Measurements from ENCODE around the gene EPHB2. TPM values are rescaled to one million over a fixed set of nuclear protein-coding genes. Genes with fewer than 3 reads are reported as not detected.

Gene EPHB2
- total RNA-seq, 1 experiment from 2014 or later: 3.3 TPM

GRCh38 chr1:22798083-22798482 is 87.4 kb downstream of the EPHB2 start:
- DNase-seq (ENCODE audit: low spot score): peak; percentile 16

DNA sequence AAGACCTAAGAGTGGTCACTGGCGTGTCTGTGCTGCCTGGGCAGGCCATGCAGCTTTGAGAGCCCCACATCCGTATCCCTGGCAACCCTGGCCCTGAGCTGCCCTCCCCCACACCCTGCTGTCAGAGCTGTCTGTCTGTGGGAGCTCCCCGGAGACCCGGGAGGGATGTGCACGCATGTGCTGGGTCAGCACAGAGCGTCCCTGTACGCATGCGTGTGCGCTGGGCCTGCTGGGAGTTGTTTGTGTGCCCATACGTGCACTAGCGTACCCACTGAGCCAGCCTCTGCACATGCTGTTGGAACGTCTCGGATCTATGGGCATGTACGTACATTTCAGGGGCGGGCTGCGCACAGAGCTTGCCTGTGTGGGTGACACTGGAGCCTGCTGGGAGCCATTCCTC is 89.3 kb downstream of the EPHB2 start:
- DNase-seq (ENCODE audit: low spot score): no peak

DNA sequence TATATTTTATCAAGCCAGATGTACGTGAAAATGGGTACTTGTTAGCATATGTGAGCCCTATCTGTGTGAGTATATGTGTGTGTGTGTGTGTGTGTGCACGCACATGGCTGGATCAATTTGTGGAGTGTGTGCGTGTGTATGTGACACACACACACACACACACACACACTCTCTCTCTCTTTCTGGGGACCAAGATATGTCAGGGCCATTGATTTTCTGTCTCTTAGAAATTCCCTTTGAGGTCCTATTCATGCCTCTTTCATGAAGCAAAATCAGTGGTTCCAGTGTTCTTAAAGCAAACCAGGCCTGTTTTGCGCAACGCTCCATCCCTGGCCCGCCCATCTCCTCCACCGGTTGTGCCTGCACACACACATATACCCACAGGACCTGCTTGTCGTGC is 90.0 kb downstream of the EPHB2 start:
- no peak for DNase-seq (ENCODE audit: low spot score)

GRCh38 chr1:22801347-22801746 is 90.7 kb downstream of the EPHB2 start:
- DNase-seq (ENCODE audit: low spot score): no peak

- no peak for DNase-seq (ENCODE audit: low spot score)
Observed at GRCh38 chr1:22801761-22802160, 91.1 kb downstream of the EPHB2 start.

DNA sequence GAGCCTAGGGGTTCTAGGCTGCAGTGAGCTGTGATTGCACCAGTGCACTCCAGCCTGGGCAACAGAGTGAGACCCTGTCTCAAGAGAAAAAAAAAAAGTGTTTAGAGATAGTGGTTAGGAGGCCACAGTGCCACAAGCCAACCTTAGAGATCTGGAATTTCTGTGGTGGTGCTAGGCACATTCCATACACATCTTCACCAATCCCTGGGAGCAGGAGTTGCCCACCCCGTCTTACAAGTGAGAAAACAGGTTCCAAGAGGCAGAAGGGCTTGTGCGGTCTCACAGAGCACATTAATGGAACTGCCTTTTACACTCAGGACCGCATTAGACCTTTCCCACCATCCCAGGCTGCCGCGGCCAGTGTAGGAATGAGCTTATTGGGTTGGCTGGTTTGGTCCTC is 93.2 kb downstream of the EPHB2 start:
- no peak for DNase-seq (ENCODE audit: low spot score)

- DNase-seq (ENCODE audit: low spot score): no peak
Observed at GRCh38 chr1:22804406-22804805, 93.8 kb downstream of the EPHB2 start.

DNA sequence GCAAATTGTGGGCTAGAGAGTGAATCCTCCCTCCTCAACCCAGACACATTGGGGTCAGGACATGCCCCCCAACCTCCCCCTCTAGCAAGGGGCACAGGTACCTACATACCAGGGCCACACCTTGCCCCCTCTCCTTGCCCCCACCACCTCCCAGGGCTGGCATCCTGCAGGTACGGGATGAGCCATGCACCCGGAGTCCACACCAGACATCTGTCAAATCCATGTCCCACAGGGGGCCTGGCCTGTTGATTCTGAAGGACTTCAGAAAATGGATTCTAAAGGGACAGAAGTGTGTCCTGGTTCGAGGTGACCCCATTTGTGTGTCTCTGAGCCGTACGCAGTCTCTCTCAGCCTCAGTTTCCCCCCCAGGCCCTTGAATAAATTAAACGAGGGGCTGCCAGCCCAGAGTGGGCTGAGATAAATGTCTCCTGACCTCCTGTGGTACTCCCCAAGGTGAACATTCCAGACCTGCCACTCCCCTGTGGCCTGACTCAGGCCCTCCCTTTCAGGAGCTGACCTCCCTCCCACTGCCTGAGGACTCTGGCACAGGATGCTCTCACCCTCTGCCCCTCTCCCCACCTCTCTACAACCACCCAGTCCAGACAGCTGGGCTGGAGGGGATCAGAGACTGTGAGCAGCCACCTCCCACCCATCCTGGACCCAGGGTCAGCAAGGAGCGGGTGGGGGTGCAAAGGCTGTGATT is 94.5 kb downstream of the EPHB2 start:
- DNase-seq (ENCODE audit: low spot score): no peak

GRCh38 chr1:22805672-22806038 is 95.0 kb downstream of the EPHB2 start:
- DNase-seq (ENCODE audit: low spot score): no peak

DNA sequence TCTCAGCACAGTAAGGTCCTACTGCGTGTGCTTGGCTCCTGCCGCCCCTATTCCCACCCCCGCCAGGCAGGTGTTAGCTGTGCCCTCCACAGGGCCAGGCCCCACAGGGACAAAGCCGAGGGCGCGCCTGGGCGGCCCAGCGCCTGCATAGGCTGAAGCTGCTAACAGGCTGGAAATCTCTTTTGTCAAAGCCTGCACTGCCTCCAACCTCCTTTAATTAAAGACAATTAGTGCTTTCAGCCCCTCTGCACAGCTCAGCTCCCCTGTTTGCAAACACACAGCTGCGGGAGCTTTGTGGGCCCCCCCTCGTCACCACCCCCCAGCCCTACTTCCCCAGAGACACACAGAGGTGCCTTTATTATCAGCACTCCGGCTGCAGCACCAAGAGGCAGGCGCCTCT is 95.9 kb downstream of the EPHB2 start:
- DNase-seq (ENCODE audit: low spot score): no peak

GRCh38 chr1:22807340-22807739 is 96.7 kb downstream of the EPHB2 start:
- no peak for DNase-seq (ENCODE audit: low spot score)

DNA sequence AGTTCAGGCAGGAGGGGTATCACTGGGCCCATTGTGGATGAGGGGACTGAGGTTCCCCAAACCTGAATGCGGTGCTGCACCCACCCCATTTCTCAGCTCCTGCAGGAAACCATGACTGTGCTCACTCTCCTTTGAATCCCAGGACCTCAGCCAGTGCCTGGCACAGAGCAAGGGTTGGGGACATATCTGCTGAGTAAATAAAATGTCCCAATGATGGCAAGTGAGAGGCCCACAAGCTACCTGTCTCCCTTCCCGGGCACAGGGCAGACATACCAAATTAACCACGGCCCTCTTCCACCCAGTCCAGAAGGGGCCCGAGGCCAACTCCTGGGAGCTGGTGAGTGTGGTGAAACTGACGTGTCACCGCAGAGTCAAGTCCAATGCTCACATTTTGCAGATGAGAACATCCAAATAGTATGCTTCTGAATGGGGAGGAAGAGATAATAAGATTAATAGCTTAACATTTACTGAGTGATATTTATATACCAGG is 97.6 kb downstream of the EPHB2 start:
- no peak for DNase-seq (ENCODE audit: low spot score)

DNA sequence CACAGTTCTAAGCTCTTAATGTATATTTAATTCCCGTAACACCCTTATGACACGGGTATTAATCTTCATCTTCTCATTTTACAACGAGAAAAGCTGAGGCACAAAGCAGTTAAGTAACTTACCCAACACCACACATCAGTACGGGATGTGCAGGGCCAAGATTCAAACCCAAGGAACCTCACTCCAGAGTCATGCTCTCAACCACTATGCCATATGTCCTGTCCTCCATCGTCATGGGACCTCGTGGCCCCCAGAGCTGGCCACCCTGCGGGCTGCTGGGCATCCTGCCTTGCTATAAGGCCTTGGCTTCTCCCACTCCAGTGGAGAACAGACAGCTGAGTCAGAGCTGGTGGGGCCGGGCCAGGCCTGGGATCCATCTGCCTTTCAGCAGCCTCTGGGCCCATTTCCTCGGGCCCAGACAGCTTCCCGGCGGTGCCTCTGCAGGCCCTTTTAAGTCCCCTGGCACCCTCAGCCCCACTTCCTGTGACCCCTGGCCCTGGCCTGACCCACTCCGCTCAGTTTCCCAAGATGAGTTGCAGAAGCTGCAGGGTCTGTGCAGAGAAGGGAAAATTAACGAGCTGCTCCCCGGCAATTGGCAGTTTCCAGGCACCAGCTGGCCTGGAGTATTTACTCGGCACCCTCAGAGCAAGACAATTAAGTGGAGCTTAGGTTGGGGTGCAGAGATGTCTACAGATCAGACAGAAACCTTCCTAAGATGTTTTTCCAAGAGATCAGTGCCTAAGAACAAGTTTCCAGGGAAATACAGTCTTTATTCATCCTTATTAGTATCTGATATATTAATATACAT is 98.2 kb downstream of the EPHB2 start:
- DNase-seq (ENCODE audit: low spot score): no peak

- no peak for DNase-seq (ENCODE audit: low spot score)
Observed at GRCh38 chr1:22809783-22810182, 99.1 kb downstream of the EPHB2 start.

DNA sequence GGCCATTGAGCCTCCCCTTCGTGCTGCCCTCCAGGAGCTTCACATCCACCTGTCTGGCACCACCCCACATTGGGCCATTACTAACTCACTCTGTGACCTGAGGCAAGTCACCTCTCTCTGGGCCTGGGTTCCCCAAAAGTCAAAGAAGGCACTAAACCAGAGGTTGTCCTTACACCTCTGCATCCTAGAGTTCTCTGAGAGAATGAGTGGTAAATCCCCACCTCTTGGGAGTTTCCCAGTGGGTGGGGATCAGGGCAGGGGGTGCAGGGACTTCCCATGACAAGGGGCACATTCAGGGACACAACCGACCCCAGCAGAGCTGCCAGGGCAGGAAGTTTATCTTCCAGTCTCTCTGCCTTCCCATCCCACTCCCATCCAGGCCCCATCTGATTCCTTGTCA is 99.7 kb downstream of the EPHB2 start:
- no peak for DNase-seq (ENCODE audit: low spot score)

DNA sequence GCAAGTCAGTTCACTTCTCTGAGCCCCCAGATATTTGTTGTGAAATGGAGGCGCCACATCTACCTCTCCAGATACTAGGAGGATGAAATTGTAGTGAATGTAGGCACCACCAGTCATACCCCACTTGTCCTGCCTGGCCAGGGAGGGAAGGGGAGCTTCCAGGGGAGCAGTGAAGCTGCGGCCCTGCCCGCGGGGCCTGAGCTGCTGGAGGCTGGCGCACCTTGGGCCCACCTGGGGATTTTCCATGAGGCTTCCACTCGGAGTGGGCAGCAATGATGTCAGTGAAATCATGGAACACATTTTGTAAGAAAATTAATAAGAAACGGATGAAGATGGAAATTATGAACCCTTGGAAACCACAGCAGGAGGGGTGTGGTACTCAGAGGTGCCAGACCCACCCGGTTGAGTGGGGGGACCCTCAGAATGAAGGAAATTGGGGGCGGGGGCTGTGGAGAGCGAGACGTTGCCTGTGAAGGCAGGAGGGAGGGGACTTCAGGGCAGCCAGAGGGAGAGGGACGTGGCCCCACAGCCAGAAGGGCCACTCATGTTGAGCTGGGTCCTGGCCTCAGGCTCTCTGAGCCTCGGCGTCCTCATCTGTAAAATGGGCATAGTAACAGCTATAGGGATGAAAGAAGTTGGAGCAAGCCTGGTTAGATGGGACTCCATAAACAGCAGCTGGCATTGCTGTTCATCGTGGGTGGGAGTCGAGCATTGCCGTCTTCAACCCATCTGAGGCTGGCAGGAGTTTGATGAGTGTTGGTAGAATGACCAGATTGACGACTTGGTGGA is 101.6 kb downstream of the EPHB2 start:
- no peak for DNase-seq (ENCODE audit: low spot score)

GRCh38 chr1:22812993-22813790 is 102.6 kb downstream of the EPHB2 start:
- DNase-seq (ENCODE audit: low spot score): no peak

- DNase-seq (ENCODE audit: low spot score): peak; percentile 22
Observed at GRCh38 chr1:22814176-22815042, 103.8 kb downstream of the EPHB2 start.

DNA sequence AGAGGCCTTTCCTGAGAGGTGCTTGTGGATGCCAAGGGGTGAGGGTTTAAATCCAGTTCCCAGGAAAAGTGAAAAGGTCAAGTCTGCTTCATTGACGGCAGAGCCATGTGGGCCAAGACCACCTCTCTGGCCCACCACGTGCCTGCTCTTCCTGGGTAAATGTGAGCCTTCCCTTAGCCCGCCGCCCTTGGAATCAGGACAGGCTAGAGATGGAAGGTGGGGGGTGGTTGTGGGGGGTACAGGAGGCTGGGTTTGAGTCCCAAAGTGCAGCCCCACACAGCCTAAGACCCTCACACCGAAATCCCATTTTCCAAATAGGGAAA is 104.4 kb downstream of the EPHB2 start:
- no peak for DNase-seq (ENCODE audit: low spot score)

- no peak for DNase-seq (ENCODE audit: low spot score)
Observed at GRCh38 chr1:22815421-22816066, 104.9 kb downstream of the EPHB2 start.

Measured in HT-29 (cell line).